ENCODE data around the gene CDYL.

DNA sequence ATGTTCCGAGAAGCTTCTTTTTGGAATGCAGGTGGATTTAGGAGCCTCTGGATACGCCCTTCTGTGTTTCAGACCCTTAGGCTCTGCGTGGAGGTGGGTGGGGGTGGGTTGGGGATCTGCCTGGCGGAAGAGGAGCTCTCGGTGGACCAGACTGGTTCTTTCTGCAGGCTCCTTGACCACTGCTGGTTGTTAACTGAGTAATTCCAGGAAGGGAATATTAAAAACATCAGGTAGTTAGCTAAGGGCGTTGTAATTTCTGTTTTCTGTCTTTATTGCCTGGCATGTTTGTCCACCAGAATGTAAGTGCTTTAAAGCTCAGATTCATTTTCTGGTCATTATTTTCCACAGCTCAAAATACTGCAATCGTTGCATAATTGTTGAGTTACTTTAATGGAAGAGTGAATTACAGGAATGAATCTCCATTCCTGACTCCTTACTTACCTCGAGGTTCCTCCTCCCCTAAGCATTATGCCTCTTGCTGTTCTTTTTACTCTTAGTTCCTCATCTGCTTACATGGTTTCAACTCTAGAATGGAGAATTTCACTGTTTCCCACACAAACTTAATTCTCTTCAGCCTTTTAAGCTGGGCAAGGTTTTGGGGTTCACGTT, 5.9 kb downstream of the CDYL start:
- TF ChIP-seq EZH2phosphoT487 (IDR thresholded peaks at IDR 0.05; ENCODE audit: borderline replicate concordance, low read length): no peak
- TF ChIP-seq, protein P1, sequence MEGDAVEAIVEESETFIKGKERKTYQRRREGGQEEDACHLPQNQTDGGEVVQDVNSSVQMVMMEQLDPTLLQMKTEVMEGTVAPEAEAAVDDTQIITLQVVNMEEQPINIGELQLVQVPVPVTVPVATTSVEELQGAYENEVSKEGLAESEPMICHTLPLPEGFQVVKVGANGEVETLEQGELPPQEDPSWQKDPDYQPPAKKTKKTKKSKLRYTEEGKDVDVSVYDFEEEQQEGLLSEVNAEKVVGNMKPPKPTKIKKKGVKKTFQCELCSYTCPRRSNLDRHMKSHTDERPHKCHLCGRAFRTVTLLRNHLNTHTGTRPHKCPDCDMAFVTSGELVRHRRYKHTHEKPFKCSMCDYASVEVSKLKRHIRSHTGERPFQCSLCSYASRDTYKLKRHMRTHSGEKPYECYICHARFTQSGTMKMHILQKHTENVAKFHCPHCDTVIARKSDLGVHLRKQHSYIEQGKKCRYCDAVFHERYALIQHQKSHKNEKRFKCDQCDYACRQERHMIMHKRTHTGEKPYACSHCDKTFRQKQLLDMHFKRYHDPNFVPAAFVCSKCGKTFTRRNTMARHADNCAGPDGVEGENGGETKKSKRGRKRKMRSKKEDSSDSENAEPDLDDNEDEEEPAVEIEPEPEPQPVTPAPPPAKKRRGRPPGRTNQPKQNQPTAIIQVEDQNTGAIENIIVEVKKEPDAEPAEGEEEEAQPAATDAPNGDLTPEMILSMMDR (IDR thresholded peaks at IDR 0.05; ENCODE audit: low read depth, low read length, poor library complexity, severe bottlenecking): no peak

All from DOHH2 (cell line).